Suprapubic skin (tissue), 4 donors: Measurements from ENCODE around the gene DDX39A. TPM values are rescaled to one million over a fixed set of nuclear protein-coding genes. Genes with fewer than 3 reads are reported as not detected.
A peak's percentile ranks its signal among the peaks of the same experiment; 100 is the strongest.

ENCODE experiments used
- DNase-seq, 2 donors: peaks; one replicate each; pipeline ENCODE4 v3.0.0-alpha.2; 2019; ENCODE audit warnings: low spot score in 2 of 2
- H3K27ac ChIP-seq: fragments of 200-600 bp; sonication (generic); one replicate; pipeline ENCODE4 v1.5.1; 2019
- H3K27me3 ChIP-seq: fragments of 200-600 bp; sonication (generic); one replicate; pipeline ENCODE4 v1.5.1; 2019
- H3K36me3 ChIP-seq: fragments of 200-600 bp; sonication (generic); one replicate; pipeline ENCODE4 v1.5.1; 2019
- H3K4me1 ChIP-seq: fragments of 200-600 bp; sonication (generic); one replicate; pipeline ENCODE4 v1.5.1; 2019
- H3K4me3 ChIP-seq: fragments of 200-600 bp; sonication (generic); one replicate; pipeline ENCODE4 v1.5.1; 2019; ENCODE audit warnings: mild to moderate bottlenecking
- H3K9me3 ChIP-seq: fragments of 200-600 bp; sonication (generic); one replicate; pipeline ENCODE4 v1.5.1; 2019
- EP300 ChIP-seq: sonication (generic); formaldehyde crosslinking; IDR thresholded peaks from one replicate; pipeline ENCODE4 v1.6.1; 2017; ENCODE audit warnings: antibody characterized with exemption
- POLR2A ChIP-seq, 2 donors: fragments of 450-650 bp; IDR thresholded peaks; one replicate each; pipeline ENCODE4 v1.6.1; 2017; ENCODE audit warnings: antibody characterized with exemption in 2 of 2, mild to moderate bottlenecking in 2 of 2, moderate library complexity in 2 of 2
- POLR2AphosphoS5 ChIP-seq, 3 donors: sonication (generic); formaldehyde crosslinking; IDR thresholded peaks; one replicate each; pipeline ENCODE4 v1.6.1; 2017; ENCODE audit warnings: antibody characterized with exemption in 3 of 3
- whole genome bisulfite sequencing: methylation state at CpG from one replicate; pipeline ENCODE4 v1.1.5; 2018; 5-methylcytosine and 5-hydroxymethylcytosine counted together
- total RNA-seq, 4 donors: library from RNA; depleted of rRNA; stranded (reverse); fragments of >200 nt; gene quantifications; one replicate each; pipeline ENCODE4 v1.1.0, GENCODE V29; 2016
- TF ChIP-seq, protein P1 (sequence below), 2 donors: fragments of 200-600 bp in 1 of 2; fragments of 450-650 bp in 1 of 2; sonication (generic) in 1 of 2; IDR thresholded peaks; one replicate each; pipeline ENCODE4 v1.5.1; 2016 to 2019; ENCODE audit warnings: antibody characterized with exemption in 2 of 2, mild to moderate bottlenecking in 1 of 2, moderate library complexity in 1 of 2

Gene DDX39A
- total RNA-seq, 4 donors from 2014 or later: 80.9 to 149 (median 111) TPM

DNA sequence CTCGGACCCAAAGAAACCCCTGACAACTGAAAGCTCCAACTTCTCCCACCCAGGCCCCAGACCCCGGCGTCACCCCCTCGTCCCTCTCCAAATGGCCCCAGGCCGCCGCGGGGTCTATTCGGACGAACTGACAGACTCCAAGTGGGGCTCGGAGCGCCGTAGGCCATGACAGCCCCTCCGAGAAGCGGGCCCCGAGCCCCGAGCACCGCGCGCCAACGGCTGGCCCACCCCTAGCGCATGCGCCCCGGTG is 360 bp downstream of the DDX39A start:
- H3K27ac ChIP-seq: peak overlapping the region; percentile 95
- WGBS: 0% methylated on average over 1 of the region's 23 CpGs
- peaks cover 45% of the 10 kb centered on the region for H3K4me1 ChIP-seq
- TF ChIP-seq POLR2A (IDR thresholded peaks at IDR 0.05): no peak
- no peak for TF ChIP-seq POLR2AphosphoS5 (IDR thresholded peaks at IDR 0.05)
- TF ChIP-seq, protein P1, sequence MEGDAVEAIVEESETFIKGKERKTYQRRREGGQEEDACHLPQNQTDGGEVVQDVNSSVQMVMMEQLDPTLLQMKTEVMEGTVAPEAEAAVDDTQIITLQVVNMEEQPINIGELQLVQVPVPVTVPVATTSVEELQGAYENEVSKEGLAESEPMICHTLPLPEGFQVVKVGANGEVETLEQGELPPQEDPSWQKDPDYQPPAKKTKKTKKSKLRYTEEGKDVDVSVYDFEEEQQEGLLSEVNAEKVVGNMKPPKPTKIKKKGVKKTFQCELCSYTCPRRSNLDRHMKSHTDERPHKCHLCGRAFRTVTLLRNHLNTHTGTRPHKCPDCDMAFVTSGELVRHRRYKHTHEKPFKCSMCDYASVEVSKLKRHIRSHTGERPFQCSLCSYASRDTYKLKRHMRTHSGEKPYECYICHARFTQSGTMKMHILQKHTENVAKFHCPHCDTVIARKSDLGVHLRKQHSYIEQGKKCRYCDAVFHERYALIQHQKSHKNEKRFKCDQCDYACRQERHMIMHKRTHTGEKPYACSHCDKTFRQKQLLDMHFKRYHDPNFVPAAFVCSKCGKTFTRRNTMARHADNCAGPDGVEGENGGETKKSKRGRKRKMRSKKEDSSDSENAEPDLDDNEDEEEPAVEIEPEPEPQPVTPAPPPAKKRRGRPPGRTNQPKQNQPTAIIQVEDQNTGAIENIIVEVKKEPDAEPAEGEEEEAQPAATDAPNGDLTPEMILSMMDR (IDR thresholded peaks at IDR 0.05): no peak
- no peak for TF ChIP-seq EP300
- H3K4me3 ChIP-seq: peak overlapping the region; percentile 79
- no peaks in the 10 kb centered on the region for H3K9me3 ChIP-seq
- H3K27me3 ChIP-seq: no peaks in the 10 kb centered on the region
- H3K36me3 ChIP-seq: no peaks in the 10 kb centered on the region
- DNase-seq: peak; percentile 88 to 91

DNA sequence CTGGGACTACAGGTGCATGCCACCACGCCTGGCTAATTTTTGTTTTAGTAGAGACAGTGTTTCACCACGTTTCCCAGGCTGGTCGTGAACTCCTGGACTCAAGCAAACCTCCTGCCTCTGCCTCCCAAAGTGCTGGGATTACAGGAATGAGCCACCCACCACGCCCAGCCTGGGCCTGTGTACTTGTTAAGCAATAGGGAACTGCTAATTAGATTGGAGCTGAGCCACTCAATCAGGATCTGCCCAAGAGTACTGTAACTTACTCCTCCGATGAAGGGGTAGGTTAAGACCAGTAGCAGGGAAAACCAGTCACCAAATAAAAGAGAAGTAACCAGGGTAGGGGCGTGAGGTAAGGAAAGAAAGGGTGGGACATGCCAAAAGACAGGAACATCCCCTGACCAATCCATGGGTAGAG is 2.3 kb downstream of the DDX39A start:
- Histone ChIP-seq H3K4me3 (peak overlapping the region; percentile 79), H3K27me3 (no peaks in the 10 kb centered on the region), H3K36me3 (peaks cover 14% of the 10 kb centered on the region), H3K4me1 (peaks cover 51% of the 10 kb centered on the region), H3K9me3 (no peaks in the 10 kb centered on the region), H3K27ac (peak overlapping the region; percentile 10)
- 20% methylated on average over 4 of the region's 6 CpGs for WGBS
- DNase-seq: no peak
- TF ChIP-seq EP300 (no peak), POLR2AphosphoS5 (IDR thresholded peaks at IDR 0.05) (no peak), POLR2A (IDR thresholded peaks at IDR 0.05) (no peak)
- TF ChIP-seq, protein P1 (IDR thresholded peaks at IDR 0.05): no peak

DNA sequence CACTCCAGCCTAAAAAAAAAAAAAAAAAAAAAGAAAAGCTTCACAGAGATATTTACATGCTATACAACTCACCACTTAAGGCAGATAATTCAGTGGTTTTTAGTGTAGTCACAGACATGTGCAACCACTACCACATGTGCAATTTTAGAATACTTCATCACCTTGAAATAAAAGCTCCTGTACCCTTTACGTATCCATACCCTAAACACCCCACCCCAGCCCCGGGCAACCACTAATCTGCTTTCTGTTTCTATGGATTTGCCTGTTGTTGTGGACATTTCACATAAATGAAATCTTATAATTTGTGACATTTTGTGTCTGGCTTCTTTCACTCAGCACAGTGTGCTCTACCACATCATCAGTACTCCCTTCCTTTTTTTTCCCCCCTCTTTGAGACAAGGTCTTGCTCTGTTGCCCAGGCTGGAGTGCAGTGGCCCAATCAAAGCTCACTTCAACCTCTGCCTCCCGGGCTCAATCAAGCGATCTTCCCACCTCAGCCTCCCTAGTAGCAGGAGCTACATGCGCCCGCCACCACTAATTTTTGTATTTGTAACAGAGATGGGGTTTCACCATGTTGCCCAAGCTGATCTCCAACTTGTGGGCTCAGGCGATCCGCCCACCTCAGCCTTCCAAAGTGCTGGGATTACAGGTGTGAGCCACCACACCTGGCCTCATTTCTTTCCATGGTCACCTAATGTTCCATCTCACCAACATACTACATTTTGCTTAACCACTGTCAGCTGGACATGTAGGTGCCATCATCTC is 4.0 kb downstream of the DDX39A start:
- WGBS: 90% methylated on average over 8 of the region's 8 CpGs
- TF ChIP-seq POLR2A (IDR thresholded peaks at IDR 0.05): no peak
- no peak for TF ChIP-seq POLR2AphosphoS5 (IDR thresholded peaks at IDR 0.05)
- TF ChIP-seq, protein P1 (IDR thresholded peaks at IDR 0.05): no peak
- no peak for TF ChIP-seq EP300
- Histone ChIP-seq H3K27me3 (no peaks in the 10 kb centered on the region), H3K36me3 (peaks cover 31% of the 10 kb centered on the region), H3K4me3 (no peak overlapping the region), H3K4me1 (peaks cover 51% of the 10 kb centered on the region), H3K9me3 (no peaks in the 10 kb centered on the region), H3K27ac (no peak overlapping the region)
- DNase-seq: no peak

DNA sequence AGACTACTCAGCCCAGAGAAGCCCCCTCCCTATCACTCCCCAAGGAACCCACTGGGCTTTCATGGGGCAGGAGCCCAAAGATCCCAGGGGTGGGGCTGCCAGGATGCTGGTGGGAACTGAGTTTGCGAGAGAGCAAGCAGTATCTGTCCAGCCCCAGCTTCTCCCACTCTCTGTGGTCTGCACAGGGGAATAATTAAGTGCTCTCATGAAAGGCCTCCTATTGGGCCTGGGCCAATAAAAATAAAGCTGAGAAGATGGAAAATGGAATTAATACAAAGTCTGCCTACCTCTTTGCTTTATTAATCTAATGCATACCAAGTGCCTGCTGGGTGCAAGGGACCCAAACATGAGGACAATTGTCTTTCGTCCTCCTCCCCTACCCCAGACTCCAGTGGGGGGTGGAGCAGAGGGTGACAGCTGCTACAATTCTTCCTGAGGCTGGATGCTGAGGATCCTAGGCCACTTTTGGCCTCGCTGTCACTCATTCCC is 5.4 kb downstream of the DDX39A start:
- peaks cover 47% of the 10 kb centered on the region for H3K4me1 ChIP-seq
- no peak overlapping the region for H3K4me3 ChIP-seq
- peaks cover 45% of the 10 kb centered on the region for H3K36me3 ChIP-seq
- no peaks in the 10 kb centered on the region for H3K9me3 ChIP-seq
- WGBS: 73% methylated on average over 3 of the region's 3 CpGs
- H3K27me3 ChIP-seq: no peaks in the 10 kb centered on the region
- no peak overlapping the region for H3K27ac ChIP-seq
- TF ChIP-seq POLR2A (IDR thresholded peaks at IDR 0.05) (no peak), POLR2AphosphoS5 (IDR thresholded peaks at IDR 0.05) (no peak), EP300 (no peak)
- TF ChIP-seq, protein P1 (IDR thresholded peaks at IDR 0.05): no peak
- DNase-seq: no peak

DNA sequence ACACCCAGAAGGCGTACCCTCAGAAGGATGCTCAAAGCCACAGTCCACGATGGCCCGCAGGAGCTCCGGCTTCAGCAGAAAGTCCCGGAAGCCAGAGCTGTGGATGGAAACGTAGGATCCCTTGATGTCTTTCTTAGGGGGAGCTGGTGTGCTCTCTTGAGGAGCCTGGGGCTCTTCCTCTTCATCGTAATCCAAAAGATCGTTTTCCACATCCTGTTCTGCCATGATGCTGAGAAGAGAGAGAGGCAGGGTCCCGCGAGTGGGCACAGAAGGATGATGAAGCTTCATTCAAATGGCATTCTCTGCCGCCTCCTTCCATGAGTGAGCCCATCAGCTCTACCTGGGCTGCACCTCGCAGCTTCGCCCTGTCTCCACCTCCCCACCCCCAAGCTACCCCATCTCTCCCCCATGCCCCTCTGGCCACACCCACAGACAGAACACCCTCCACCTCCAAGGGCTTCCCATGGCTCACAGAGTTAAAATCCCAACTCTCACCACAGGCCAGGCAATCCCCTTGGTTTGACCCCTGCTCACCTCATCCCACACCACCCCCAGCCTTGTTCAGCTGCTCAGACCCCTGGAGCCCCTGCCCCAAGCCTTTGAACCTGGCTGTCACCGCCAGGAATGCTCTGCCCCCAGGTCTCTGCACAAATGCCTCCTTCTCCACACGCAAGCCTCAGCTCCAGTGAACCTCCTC is 6.0 kb downstream of the DDX39A start:
- TF ChIP-seq, protein P1 (IDR thresholded peaks at IDR 0.05): no peak
- TF ChIP-seq POLR2AphosphoS5 (IDR thresholded peaks at IDR 0.05): no peak
- TF ChIP-seq EP300: no peak
- no peak for TF ChIP-seq POLR2A (IDR thresholded peaks at IDR 0.05)
- WGBS: 81% methylated on average over 14 of the region's 15 CpGs
- H3K9me3 ChIP-seq: no peaks in the 10 kb centered on the region
- peaks cover 45% of the 10 kb centered on the region for H3K4me1 ChIP-seq
- peaks cover 51% of the 10 kb centered on the region for H3K36me3 ChIP-seq
- DNase-seq: no peak
- no peak overlapping the region for H3K4me3 ChIP-seq
- no peak overlapping the region for H3K27ac ChIP-seq
- no peaks in the 10 kb centered on the region for H3K27me3 ChIP-seq
